Stimulated activated CD8-positive, alpha-beta memory T cell treated with anti-CD3 and anti-CD28 coated beads, Interleukin-15, amount 100 ng/mL, for 48 hours (primary cell): Measurements from ENCODE around the gene MFSD2B.

Experiments
- DNase-seq, 2 donors: peaks; one replicate each; pipeline ENCODE4 v3.0.0-alpha.2; 2020; ENCODE audit warnings: low read depth in 2 of 2

Gene MFSD2B

DNA sequence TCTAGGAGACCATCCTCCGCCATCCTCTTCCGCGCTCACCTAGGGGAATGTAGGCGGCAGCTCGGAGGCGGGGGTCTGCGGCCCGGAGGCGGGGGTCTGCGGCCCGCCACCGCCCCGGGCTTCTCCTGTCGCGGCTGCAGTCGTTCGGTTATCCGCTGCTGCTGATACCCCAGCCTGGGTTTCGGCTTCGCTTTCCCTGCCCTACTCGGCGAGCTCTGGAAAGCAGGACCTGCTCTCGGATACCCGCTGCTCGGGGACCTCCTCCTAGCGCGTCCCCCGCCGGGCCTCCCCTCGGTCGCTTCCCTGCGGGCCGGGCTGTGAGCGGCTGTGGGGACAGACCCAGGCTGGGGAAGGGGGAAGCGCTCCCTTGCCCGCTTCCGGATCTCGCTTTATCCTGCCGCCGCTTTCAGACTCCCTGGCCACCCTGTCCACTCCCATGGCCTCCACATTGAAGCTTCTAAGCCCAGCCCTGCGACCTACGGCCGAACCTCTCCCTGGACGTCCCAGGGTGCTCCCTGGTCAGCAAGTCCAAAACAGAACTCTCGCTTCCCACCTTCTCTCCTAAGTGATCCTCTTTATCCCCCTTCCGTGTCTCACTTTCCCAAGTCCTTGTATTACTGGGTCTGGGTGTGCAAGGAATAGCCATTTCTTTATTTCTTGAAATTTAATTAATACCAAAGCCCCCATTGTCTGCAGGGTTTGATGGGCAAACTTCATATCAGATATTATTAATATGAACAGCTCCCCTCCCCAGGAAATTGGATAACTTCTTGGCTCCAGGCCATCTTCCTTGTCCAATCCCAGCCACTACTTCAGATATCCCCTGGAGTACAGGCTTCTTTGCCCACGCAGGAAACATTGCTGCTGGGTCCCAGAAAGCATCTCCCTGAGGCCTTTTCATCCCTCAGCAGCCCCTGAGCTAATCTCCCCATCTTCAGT lies 40.4 kb downstream of the MFSD2B start:
- DNase-seq: no peak

DNA sequence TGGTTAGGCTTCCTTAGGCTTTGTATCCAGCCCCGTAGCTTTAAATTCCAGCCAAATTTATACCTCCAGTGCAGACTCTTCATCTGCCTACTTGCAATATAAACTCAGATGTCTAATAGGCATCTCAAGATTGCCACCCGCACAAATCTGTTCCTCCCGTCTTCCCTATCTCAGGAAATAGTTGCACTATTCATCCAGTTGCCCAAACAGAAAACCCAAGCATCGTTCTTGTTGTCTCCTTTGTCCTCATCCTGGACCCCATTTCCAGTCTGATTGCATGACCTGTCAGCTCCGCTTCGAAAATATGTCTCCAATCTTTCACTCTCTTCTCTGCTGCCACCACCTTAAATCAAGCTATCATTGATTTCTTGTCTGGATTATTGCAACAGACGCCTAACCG lies 41.9 kb downstream of the MFSD2B start:
- no peak for DNase-seq

DNA sequence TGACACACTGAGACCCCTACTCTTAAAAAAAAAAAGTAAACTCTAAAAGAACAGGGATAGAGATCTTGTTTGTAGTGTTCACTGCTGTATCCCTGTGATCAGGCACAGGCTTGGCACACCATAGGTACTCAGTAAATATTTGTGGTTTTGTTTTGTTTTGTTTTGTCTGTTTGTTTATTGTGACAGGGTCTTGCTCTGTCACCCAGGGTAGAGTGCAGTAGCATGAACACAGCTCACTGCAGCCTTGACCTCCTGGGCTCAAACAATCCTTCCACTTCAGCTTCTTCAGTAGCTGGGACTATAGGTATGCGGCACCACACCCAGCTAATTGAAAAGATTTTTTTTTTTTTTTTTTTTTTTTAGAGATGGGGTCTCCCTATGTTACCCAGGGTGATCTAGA lies 43.1 kb downstream of the MFSD2B start:
- DNase-seq: no peak

DNA sequence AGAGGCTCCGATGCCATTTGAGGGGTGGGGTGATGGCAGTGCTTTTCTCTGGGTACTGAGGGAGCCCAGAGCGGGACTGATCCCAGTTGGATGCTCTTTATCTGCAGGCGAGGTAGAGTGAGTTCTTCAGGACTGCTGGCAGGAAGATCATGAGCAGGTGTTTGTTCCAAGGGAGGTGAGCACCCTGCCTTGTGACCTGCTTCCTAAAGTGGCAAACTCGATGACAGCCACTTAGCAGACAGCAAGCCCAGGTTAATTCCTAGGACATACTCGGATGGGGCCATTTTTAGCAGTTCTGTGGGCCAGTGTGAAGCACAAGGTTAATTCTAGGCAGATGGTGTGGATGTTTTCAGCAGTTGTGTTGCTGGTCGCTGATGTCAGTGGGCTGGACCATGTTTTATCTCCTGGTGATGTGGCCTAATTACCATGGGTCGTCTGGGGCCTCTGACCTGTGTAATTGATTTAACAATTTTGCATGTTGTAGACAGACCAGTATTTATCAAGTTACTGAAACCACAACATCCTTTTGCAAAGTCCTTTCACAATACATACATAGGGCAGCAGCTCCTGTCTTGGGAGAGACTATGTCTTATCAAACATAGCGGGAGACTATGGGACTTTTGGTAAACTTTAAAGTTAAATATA lies 44.6 kb downstream of the MFSD2B start:
- DNase-seq: no peak

GRCh38 chr2:24055750-24056149 lies 45.9 kb downstream of the MFSD2B start:
- DNase-seq: no peak

DNA sequence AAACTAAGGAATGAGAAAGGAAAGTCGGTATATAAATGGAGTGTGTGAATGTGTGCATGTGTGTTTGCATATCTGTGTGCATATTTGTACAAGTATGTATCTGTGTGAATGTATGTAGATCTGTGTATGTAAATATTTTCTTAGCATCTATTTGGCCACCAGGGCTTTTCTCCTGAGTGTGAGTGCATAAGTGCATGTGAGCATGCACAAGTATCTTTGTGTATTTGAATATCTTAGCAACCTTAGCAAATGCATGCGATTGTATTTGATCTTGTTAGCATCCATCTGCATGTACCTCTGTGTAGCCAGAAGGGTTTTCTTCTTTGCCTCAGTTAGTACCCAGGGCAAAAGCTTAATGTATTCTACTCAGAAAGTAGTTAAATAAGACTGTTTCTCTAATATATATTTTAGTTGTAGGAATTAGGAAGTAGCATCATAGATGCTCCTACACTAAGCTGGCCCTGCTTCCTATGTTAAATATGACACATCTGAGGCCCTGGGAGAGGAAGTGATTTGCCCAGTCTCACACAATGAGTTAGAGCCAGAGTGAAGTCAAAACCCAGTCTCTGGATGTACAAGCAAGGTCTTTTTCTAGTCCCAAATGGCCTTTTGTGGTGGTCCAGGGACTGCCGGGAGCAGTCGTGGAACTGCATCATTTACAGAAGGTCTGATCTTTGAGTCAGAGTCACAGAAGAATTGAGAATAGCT lies 48.8 kb downstream of the MFSD2B start:
- DNase-seq: no peak

DNA sequence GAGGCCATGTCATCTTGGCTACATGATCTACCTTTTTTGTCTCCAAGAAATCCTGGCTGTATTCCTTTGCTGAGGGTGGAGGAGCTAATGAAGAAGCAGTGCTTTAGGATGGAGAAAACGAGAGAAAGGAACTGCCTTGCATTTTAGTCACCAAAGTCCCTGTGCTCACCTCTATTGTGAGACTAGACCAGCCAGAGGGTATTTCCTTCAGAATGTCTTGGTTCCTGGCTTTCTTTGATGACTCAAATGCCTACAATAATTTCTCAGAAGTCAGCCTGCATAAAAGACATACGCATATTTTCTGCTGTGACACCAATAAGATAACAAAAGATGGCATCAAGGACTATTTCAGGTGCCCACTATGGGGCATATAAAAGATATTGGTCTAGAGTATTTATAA lies 55.5 kb downstream of the MFSD2B start:
- DNase-seq: no peak

DNA sequence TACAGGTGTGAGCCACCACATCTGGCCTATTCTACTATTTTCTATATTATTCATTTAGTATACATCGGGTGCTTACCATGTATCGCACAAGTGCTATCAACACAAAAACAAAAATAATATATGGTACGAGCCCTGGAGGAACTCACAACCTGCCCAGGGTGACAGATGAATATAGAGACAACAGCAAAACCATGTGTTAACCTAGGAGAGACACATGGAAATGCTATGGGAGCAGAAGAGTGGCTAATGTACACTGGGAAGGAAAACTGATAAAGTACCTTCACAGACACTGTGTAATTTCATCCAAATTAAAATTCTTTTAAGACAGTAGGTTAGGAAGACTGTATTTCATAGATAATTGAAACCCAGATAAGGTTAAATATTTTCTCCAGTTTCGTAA lies 62.4 kb downstream of the MFSD2B start:
- no peak for DNase-seq

DNA sequence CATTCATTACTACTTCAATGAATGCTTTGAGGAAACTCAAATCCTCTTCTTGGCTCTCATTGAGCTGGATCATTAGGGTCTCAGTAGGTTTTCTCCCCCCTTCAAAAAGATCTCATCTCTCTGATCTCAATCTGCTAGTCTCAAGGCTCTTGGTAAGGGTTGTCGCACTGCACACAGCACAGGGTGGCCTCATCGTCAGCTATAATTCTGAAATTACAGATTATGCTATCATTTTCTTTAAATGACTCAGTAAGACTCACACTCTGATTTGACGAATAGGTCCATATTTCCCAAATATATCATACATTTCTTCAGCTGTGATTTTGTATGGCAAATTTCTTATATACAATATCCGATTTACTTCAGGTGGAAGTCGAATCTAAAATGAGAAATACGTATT lies 63.9 kb downstream of the MFSD2B start:
- no peak for DNase-seq

DNA sequence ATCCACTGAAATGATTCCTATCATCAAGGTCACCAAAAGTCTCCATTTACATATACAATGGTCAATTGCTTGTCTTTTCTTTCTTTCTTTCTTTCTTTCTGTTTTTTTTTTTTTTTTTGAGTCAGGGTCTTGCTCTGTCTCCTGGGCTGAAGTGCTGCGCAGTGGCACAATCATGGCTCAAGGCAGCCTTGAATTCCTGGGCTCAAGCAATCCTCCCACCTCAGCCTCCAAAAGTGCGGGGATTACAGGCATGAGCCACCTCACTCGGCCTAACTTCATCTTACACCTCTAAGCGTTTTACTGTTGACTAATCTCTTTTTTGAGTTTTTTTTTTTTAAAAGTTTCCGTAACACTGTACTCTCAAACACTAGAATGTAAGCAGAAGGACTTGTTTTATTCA lies 65.4 kb downstream of the MFSD2B start:
- no peak for DNase-seq
